HepG2 (cell line): ENCODE data around the gene NEK5. TPM values are rescaled to one million over a fixed set of nuclear protein-coding genes. Genes with fewer than 3 reads are reported as not detected.

Experiments used
- ATAC-seq: fragments of 200-7000 bp; cut with Tn5 transposase; 3 replicates; pipeline ENCODE4 v1.9.1; 2020; ENCODE audit warnings: mild to moderate bottlenecking, moderate library complexity
- BruUV-seq: library from RNA; stranded (reverse); fragments of 400-500 nt; replicated peaks from 2 replicates; lab custom pipeline; 2021; lab: Mats Ljungman, UMichigan
- CTCF ChIA-PET: fragments of 300-600 bp; formaldehyde crosslinking; extraction: SDS; loops from one replicate; lab custom pipeline; 2021; ENCODE audit warnings: low total read pairs, inconsistent platforms, low intra/inter-chr PET ratio; lab: Yijun Ruan, JAX
- POLR2A ChIA-PET: fragments of 350-600 bp; sonication (Branson Sonifier 250); formaldehyde crosslinking; loops from one replicate; lab custom pipeline; 2020; ENCODE audit warnings: antibody characterized with exemption, inconsistent platforms; lab: Yijun Ruan, JAX
- DNase-seq: peaks from one replicate; pipeline ENCODE4 v3.0.0-alpha.2; 2015; ENCODE audit warnings: low spot score
- FAIRE-seq: peaks from 3 replicates; lab custom pipeline; 2011; peaks lifted over from hg19 to GRCh38; lab: Jason Lieb, UNC
- H2AFZ ChIP-seq: one replicate; pipeline ENCODE4 v1.6.1; 2011; ENCODE audit warnings: low read length, inconsistent platforms
- H3K27ac ChIP-seq: fragments of 300-600 bp; 3 replicates; pipeline ENCODE4 v1.8.0; 2011; ENCODE audit warnings: mixed run types, mild to moderate bottlenecking, mixed read lengths, low read length, inconsistent platforms; ENCODE audit not compliant: insufficient read depth; ENCODE audit errors: extremely low read length
- H3K27me3 ChIP-seq, 2 experiments: fragments of 200-600 bp in 1 of 2; 2 replicates in 1 of 2; 3 replicates in 1 of 2; pipeline versions ENCODE4 v1.6.0 to v1.8.0; 2011; ENCODE audit warnings: low read length in 2 of 2, mild to moderate bottlenecking in 2 of 2, moderate library complexity in 2 of 2, inconsistent platforms in 1 of 2; ENCODE audit not compliant: insufficient read depth in 2 of 2, control insufficient read depth in 1 of 2
- H3K36me3 ChIP-seq, 2 experiments: fragments of 200-600 bp in 1 of 2; replicated peaks in 1 of 2; 2 replicates in 1 of 2; 3 replicates in 1 of 2; pipeline versions ENCODE4 v1.5.1 to v1.8.0; 2011; ENCODE audit warnings: low read length in 2 of 2, inconsistent platforms in 1 of 2; ENCODE audit not compliant: insufficient read depth in 2 of 2, control insufficient read depth in 1 of 2
- H3K4me1 ChIP-seq: 2 replicates; pipeline ENCODE4 v1.5.1; 2012; ENCODE audit warnings: low read length, inconsistent platforms; ENCODE audit not compliant: insufficient read depth
- H3K4me2 ChIP-seq: 2 replicates; pipeline ENCODE4 v1.6.0; 2011; ENCODE audit warnings: low read depth, low read length, inconsistent platforms
- H3K4me3 ChIP-seq, 3 experiments: fragments of 200-600 bp in 1 of 3; sonication (generic), shearing (Covaris generic) in 1 of 3; replicated peaks in 1 of 3; 2 replicates each; pipeline ENCODE4 v1.5.1; 2011 to 2016; ENCODE audit warnings: low read length in 3 of 3, inconsistent platforms in 2 of 3, low read depth in 2 of 3, mild to moderate bottlenecking in 2 of 3, control low read depth in 1 of 3, mixed read lengths in 1 of 3; ENCODE audit not compliant: insufficient read depth in 1 of 3
- H3K79me2 ChIP-seq: one replicate; pipeline ENCODE4 v1.6.1; 2011; ENCODE audit warnings: low read length, inconsistent platforms; ENCODE audit not compliant: insufficient read depth
- H3K9ac ChIP-seq: 2 replicates; pipeline ENCODE4 v1.6.0; 2011; ENCODE audit warnings: mild to moderate bottlenecking, low read depth, low read length, inconsistent platforms; ENCODE audit not compliant: insufficient read depth
- H3K9me3 ChIP-seq: 2 replicates; pipeline ENCODE4 v1.5.1; 2012; ENCODE audit warnings: mild to moderate bottlenecking, low read length
- H4K20me1 ChIP-seq: 2 replicates; pipeline ENCODE4 v1.6.0; 2011; ENCODE audit warnings: inconsistent platforms, mild to moderate bottlenecking, low read length, moderate library complexity; ENCODE audit not compliant: insufficient read depth
- MAFF ChIP-seq: IDR thresholded peaks from 2 replicates; pipeline ENCODE4 v1.6.1; 2011; ENCODE audit warnings: low read depth, low read length, improper control_type of control experiment
- MAFK ChIP-seq, 2 experiments: IDR thresholded peaks in 1 of 2; conservative IDR thresholded peaks in 1 of 2; 2 replicates each; pipeline ENCODE4 v1.6.1; 2011; ENCODE audit warnings: improper control_type of control experiment in 2 of 2, low read length in 2 of 2
- ZNF407 ChIP-seq: sonication (generic); formaldehyde crosslinking; IDR thresholded peaks from one replicate; pipeline ENCODE4 v1.5.1; 2020; ENCODE audit warnings: mild to moderate bottlenecking, missing genetic modification reagents; ENCODE audit errors: not compliant biosample characterization
- in situ Hi-C: cut with HindIII; loops from 2 replicates; pipeline ENCODE4 v1.10.0; 2017; ENCODE audit warnings: low pct_unique_long_range_greater_than_20kb; ENCODE audit not compliant: extremely low pct_ligation_motif_present
- intact Hi-C: fragments of 100-400 bp; cut with micrococcal nuclease; formaldehyde crosslinking; loops from one replicate; pipeline ENCODE4 v1.10.0; 2022; ENCODE audit not compliant: unreplicated experiment
- polyA plus RNA-seq, 8 experiments: library from polyadenylated mRNA; depleted of rRNA in 3 of 8; stranded (reverse) in 7 of 8; unstranded in 1 of 8; fragments of >200 nt; fragmentation: Illumina TruSeq in 4 of 8; extraction: Trizol in 4 of 8; gene quantifications; 2 replicates each; pipeline versions ENCODE4 v1.2.1 to v1.2.3, GENCODE V29; 2011 to 2016; ENCODE audit warnings: low read depth in 4 of 8, missing spikeins in 1 of 8, mixed read lengths in 1 of 8; ENCODE audit not compliant: insufficient read depth in 1 of 8
- total RNA-seq, 5 experiments: library from RNA; depleted of rRNA; stranded (reverse); fragments of >200 nt; fragmentation: Illumina TruSeq; extraction: Trizol; gene quantifications; 2 replicates each; pipeline ENCODE4 v1.2.3, GENCODE V29; 2016; ENCODE audit warnings: low read depth in 1 of 5

NEK5 gene
- total and polyA plus RNA-seq, 2 of the 13 experiments (the other 11 are each of a cell fraction or from before 2014, with no cell fraction given): 0.12 to 0.22 TPM

DNA sequence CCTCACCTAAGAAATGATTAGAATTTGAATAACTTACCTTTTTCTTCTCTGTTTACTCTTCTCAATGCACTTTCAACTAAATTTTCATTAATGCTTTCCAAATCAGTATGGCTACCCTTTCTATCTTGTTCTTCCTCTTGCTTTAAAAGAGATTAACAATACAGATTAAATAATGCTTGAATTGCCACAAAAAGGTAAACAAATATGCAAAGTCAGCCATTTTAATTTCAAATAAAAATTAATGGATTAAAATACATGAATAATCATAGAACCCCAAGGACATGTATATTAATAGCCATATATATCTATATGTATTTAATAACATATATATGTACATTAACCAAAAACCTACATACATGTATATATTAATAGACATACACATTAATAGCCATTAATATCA is 7.9 kb upstream of the NEK5 start:
- H3K79me2 ChIP-seq: no peaks in the 10 kb centered on the region
- H3K27me3 ChIP-seq: no peaks in the 10 kb centered on the region
- no peak overlapping the region for H3K9ac ChIP-seq
- FAIRE-seq: no peak
- H3K27ac ChIP-seq: no peak overlapping the region
- H3K4me1 ChIP-seq: no peaks in the 10 kb centered on the region
- no peak for DNase-seq
- no peaks in the 10 kb centered on the region for H4K20me1 ChIP-seq
- no peak for ATAC-seq
- TF ChIP-seq ZNF407 (CRISPR knock-in tag): no peak
- TF ChIP-seq MAFK (conservative IDR thresholded peaks at IDR 0.05 in 1 of 2, IDR thresholded peaks at IDR 0.05 in 1 of 2; ENCODE audit: low read length in 2 of 2): peak; percentile 86 to 95
- peak; percentile 90 for TF ChIP-seq MAFF
- CTCF ChIA-PET: no interaction called here
- H3K9me3 ChIP-seq: no peaks in the 10 kb centered on the region
- H3K36me3 ChIP-seq: peaks cover 14 to 62% of the 10 kb centered on the region in 2 experiments
- no peak overlapping the region for H3K4me2 ChIP-seq
- no peak overlapping the region for H3K4me3 ChIP-seq
- intact Hi-C loops (no loop called here), in situ Hi-C loops (no loop called here)
- H2AFZ ChIP-seq: no peak overlapping the region
- no TSS peak for BruUV-seq
- POLR2A ChIA-PET: no interaction called here
